Omental fat pad (tissue), 4 donors: ENCODE results near the gene AFF2. TPM values are rescaled to one million over a fixed set of nuclear protein-coding genes. Genes with fewer than 3 reads are reported as not detected.

Experiments used
- ATAC-seq: fragments of 150-250 bp; one replicate; pipeline ENCODE4 v1.9.1; 2016; ENCODE audit warnings: mild to moderate bottlenecking, moderate library complexity; ENCODE audit not compliant: low FRiP score
- DNase-seq: peaks from one replicate; pipeline ENCODE4 v3.0.0-alpha.2; 2019; ENCODE audit warnings: low spot score
- CTCF ChIP-seq, 3 donors: fragments of 450-650 bp; IDR thresholded peaks; one replicate each; pipeline ENCODE4 v1.5.1; 2016 to 2017; ENCODE audit warnings: antibody characterized with exemption in 3 of 3, mild to moderate bottlenecking in 3 of 3, moderate library complexity in 2 of 3
- total RNA-seq, 4 donors: library from RNA; depleted of rRNA; stranded (reverse); fragments of >200 nt; gene quantifications; one replicate each; pipeline ENCODE4 v1.1.0, GENCODE V29; 2016

The AFF2 gene
- total RNA-seq, 4 donors from 2014 or later, result 5.7 to 16.7 (median 12.3) TPM

GRCh38 chrX:148567779-148568178 lies 67.4 kb downstream of the AFF2 start:
- DNase-seq, result no peak
- no peak for ATAC-seq
- no peak for TF ChIP-seq CTCF (IDR thresholded peaks at IDR 0.05)

- DNase-seq (no peak), ATAC-seq (no peak)
- no peak for TF ChIP-seq CTCF (IDR thresholded peaks at IDR 0.05)
Observed at GRCh38 chrX:148568763-148569162, 68.3 kb downstream of the AFF2 start.

- no peak for DNase-seq
- ATAC-seq, result no peak
- no peak for TF ChIP-seq CTCF (IDR thresholded peaks at IDR 0.05)
Observed at GRCh38 chrX:148572337-148572736, 71.9 kb downstream of the AFF2 start.

- DNase-seq (no peak), ATAC-seq (no peak)
- TF ChIP-seq CTCF (IDR thresholded peaks at IDR 0.05), result no peak
Observed at GRCh38 chrX:148573119-148573518, 72.7 kb downstream of the AFF2 start.

- ATAC-seq, result no peak
- DNase-seq, result no peak
- TF ChIP-seq CTCF (IDR thresholded peaks at IDR 0.05), result no peak
Observed at GRCh38 chrX:148574237-148574973, 74.0 kb downstream of the AFF2 start.

GRCh38 chrX:148576396-148576795 lies 76.0 kb downstream of the AFF2 start:
- ATAC-seq (no peak), DNase-seq (no peak)
- no peak for TF ChIP-seq CTCF (IDR thresholded peaks at IDR 0.05)

- no peak for TF ChIP-seq CTCF (IDR thresholded peaks at IDR 0.05)
- ATAC-seq, result no peak
- no peak for DNase-seq
Observed at GRCh38 chrX:148577741-148578140, 77.3 kb downstream of the AFF2 start.
